GM12878 (cell line): ENCODE measurements around the gene KLHL26. TPM values are rescaled to one million over a fixed set of nuclear protein-coding genes. Genes with fewer than 3 reads are reported as not detected.

Experiments
- ATAC-seq: fragments of 200-7000 bp; cut with Tn5 transposase; 3 replicates; pipeline ENCODE4 v1.9.1; 2020; ENCODE audit warnings: mild to moderate bottlenecking, moderate library complexity
- BruUV-seq: library from RNA; stranded (reverse); fragments of 400-500 nt; replicated peaks from 2 replicates; lab custom pipeline; 2021; lab: Mats Ljungman, UMichigan
- CTCF ChIA-PET: fragments of 300-600 bp; sonication (Branson Sonifier 250); formaldehyde crosslinking; extraction: SDS; loops from one replicate; lab custom pipeline; 2021; ENCODE audit warnings: inconsistent platforms; lab: Yijun Ruan, JAX
- POLR2A ChIA-PET: fragments of 350-600 bp; formaldehyde crosslinking; extraction: SDS; loops from one replicate; lab custom pipeline; 2021; ENCODE audit warnings: inconsistent platforms; lab: Charles Lee
- RAD21 ChIA-PET: fragments of 300-600 bp; sonication (Branson Sonifier 250); formaldehyde crosslinking; loops from one replicate; lab custom pipeline; 2023; ENCODE audit warnings: antibody characterized with exemption; ENCODE audit not compliant: unreplicated experiment; lab: Charles Lee
- SMC1A ChIA-PET: fragments of 300-600 bp; sonication (Branson Sonifier 250); formaldehyde crosslinking; loops from one replicate; lab custom pipeline; 2023; ENCODE audit not compliant: unreplicated experiment, uncharacterized antibody; lab: Charles Lee
- DNase-seq: peaks from one replicate; pipeline ENCODE4 v3.0.0-alpha.2; 2011; ENCODE audit warnings: low read depth, low spot score
- FAIRE-seq: peaks from 3 replicates; lab custom pipeline; 2011; peaks lifted over from hg19 to GRCh38; lab: Jason Lieb, UNC
- H2AFZ ChIP-seq: 2 replicates; pipeline ENCODE4 v1.6.0; 2011; ENCODE audit warnings: low read depth, low read length, control low read depth; ENCODE audit not compliant: control insufficient read depth
- H3K27ac ChIP-seq: 2 replicates; pipeline ENCODE4 v1.5.1; 2011; ENCODE audit warnings: control low read depth; ENCODE audit not compliant: control insufficient read depth, insufficient read depth
- H3K27me3 ChIP-seq, 2 experiments: replicated peaks in 1 of 2; 2 replicates each; pipeline versions ENCODE4 v1.6.0 to v1.6.1; 2011; ENCODE audit warnings: low read length in 1 of 2; ENCODE audit not compliant: control insufficient read depth in 2 of 2, insufficient read depth in 2 of 2
- H3K36me3 ChIP-seq, 2 experiments: 2 replicates each; pipeline ENCODE4 v1.5.1; 2011; ENCODE audit warnings: low read length in 1 of 2; ENCODE audit not compliant: control insufficient read depth in 2 of 2, insufficient read depth in 2 of 2
- H3K4me1 ChIP-seq: 2 replicates; pipeline ENCODE4 v1.6.1; 2011; ENCODE audit warnings: mild to moderate bottlenecking, low read length, moderate library complexity, mixed read lengths; ENCODE audit not compliant: control insufficient read depth, insufficient read depth
- H3K4me2 ChIP-seq: 2 replicates; pipeline ENCODE4 v1.6.0; 2011; ENCODE audit warnings: control low read depth; ENCODE audit not compliant: control insufficient read depth, insufficient read depth
- H3K4me3 ChIP-seq: fragments of 200-600 bp; sonication (generic); 2 replicates; pipeline ENCODE4 v1.5.1; 2016
- H3K79me2 ChIP-seq: 2 replicates; pipeline ENCODE4 v1.6.0; 2011; ENCODE audit warnings: low read length; ENCODE audit not compliant: control insufficient read depth, insufficient read depth
- H3K9ac ChIP-seq: 2 replicates; pipeline ENCODE4 v1.8.0; 2011; ENCODE audit warnings: low read length, control low read depth, mixed read lengths; ENCODE audit not compliant: control insufficient read depth, insufficient read depth
- H3K9me3 ChIP-seq: replicated peaks from 3 replicates; pipeline ENCODE4 v1.5.1; 2011; ENCODE audit warnings: mild to moderate bottlenecking, low read length; ENCODE audit not compliant: control insufficient read depth, insufficient read depth
- H4K20me1 ChIP-seq: 2 replicates; pipeline ENCODE4 v1.6.0; 2011; ENCODE audit not compliant: control insufficient read depth, insufficient read depth
- EED ChIP-seq: sonication (generic); IDR thresholded peaks from 2 replicates; pipeline ENCODE4 v1.6.1; 2016; ENCODE audit warnings: antibody characterized with exemption, low read depth
- GATAD2B ChIP-seq: fragments of 450-650 bp; conservative IDR thresholded peaks from 2 replicates; pipeline ENCODE4 v1.6.1; 2017; ENCODE audit warnings: low read depth, mild to moderate bottlenecking, moderate library complexity
- KDM1A ChIP-seq: fragments of 200-600 bp; sonication (generic); IDR thresholded peaks from 2 replicates; pipeline ENCODE4 v1.6.1; 2016; ENCODE audit warnings: borderline replicate concordance
- MTA2 ChIP-seq: fragments of 450-650 bp; IDR thresholded peaks from 2 replicates; pipeline ENCODE4 v1.6.1; 2016; ENCODE audit warnings: low read depth, mild to moderate bottlenecking, moderate library complexity
- NR2F1 ChIP-seq: fragments of 450-650 bp; conservative IDR thresholded peaks from 2 replicates; pipeline ENCODE4 v1.6.1; 2017; ENCODE audit warnings: mild to moderate bottlenecking
- SMARCA5 ChIP-seq: fragments of 450-650 bp; IDR thresholded peaks from 2 replicates; pipeline ENCODE4 v1.6.1; 2017; ENCODE audit warnings: mild to moderate bottlenecking
- SREBF1 ChIP-seq: IDR thresholded peaks from 2 replicates; pipeline ENCODE4 v1.6.1; 2012; ENCODE audit warnings: mild to moderate bottlenecking, low read length
- STAT3 ChIP-seq: IDR thresholded peaks from 2 replicates; pipeline ENCODE4 v1.6.1; 2011; ENCODE audit warnings: low read depth, low read length, improper control_type of control experiment
- SUZ12 ChIP-seq: fragments of 200-600 bp; sonication (generic); IDR thresholded peaks from one replicate; pipeline ENCODE4 v1.6.1; 2018; ENCODE audit warnings: antibody characterized with exemption, mild to moderate bottlenecking; ENCODE audit not compliant: unreplicated experiment
- ZNF274 ChIP-seq: IDR thresholded peaks from one replicate; pipeline ENCODE4 v1.8.0; 2011; ENCODE audit not compliant: insufficient read length, insufficient read depth
- WGBS: methylation state at CpG from one replicate; pipeline ENCODE4 v1.1.6; 2016; ENCODE audit warnings: low lambda C conversion rate; ENCODE audit not compliant: insufficient replicate concordance, insufficient coverage; ENCODE audit errors: missing lambda C conversion rate; 5-methylcytosine and 5-hydroxymethylcytosine counted together
- in situ Hi-C: fragments of 300-500 bp; cut with MboI; formaldehyde crosslinking; loops from 9 replicates; pipeline ENCODE4 v1.14.3; 2018; ENCODE audit warnings: mixed read lengths
- intact Hi-C: fragments of 100-400 bp; cut with micrococcal nuclease; formaldehyde crosslinking; loops from one replicate; pipeline ENCODE4 v1.14.2; 2022; ENCODE audit not compliant: unreplicated experiment
- polyA plus RNA-seq, 11 experiments: library from polyadenylated mRNA; depleted of rRNA in 4 of 11; unstranded in 6 of 11; stranded (reverse) in 5 of 11; fragments of >200 nt; fragmentation: Nextera tagmentation in 4 of 11; fragmentation: Illumina TruSeq in 1 of 11; extraction: Ambion mirVana in 4 of 11; extraction: Trizol in 1 of 11; gene quantifications; 1 replicate in 1 of 11; 2 replicates in 10 of 11; pipeline versions ENCODE4 v1.2.1 to v1.2.3, GENCODE V29; 2011 to 2016; ENCODE audit warnings: inconsistent platforms in 2 of 11, missing spikeins in 2 of 11, low read depth in 1 of 11
- total RNA-seq, 4 experiments: library from RNA; depleted of rRNA in 3 of 4; stranded (reverse); fragments of >200 nt in 3 of 4; fragmentation: Illumina TruSeq in 1 of 4; extraction: Trizol in 1 of 4; gene quantifications; 2 replicates each; pipeline versions ENCODE4 v1.2.1 to v1.2.3, GENCODE V29; 2013 to 2021
- TF ChIP-seq, protein P1 (sequence below): fragments of 450-650 bp; formaldehyde crosslinking; IDR thresholded peaks from 2 replicates; pipeline ENCODE4 v1.4.0; 2022; ENCODE audit warnings: mild to moderate bottlenecking, moderate library complexity
- TF ChIP-seq, protein P2 (sequence below): IDR thresholded peaks from 2 replicates; pipeline ENCODE4 v1.6.1; 2011; ENCODE audit warnings: mild to moderate bottlenecking, low read depth, low read length, moderate library complexity; ENCODE audit not compliant: insufficient replicate concordance

Gene KLHL26
- total and polyA plus RNA-seq, 10 of the 15 experiments (the other 5 are each of a cell fraction or from before 2014, with no cell fraction given): 0.18 to 14.6 (median 2.9) TPM

DNA sequence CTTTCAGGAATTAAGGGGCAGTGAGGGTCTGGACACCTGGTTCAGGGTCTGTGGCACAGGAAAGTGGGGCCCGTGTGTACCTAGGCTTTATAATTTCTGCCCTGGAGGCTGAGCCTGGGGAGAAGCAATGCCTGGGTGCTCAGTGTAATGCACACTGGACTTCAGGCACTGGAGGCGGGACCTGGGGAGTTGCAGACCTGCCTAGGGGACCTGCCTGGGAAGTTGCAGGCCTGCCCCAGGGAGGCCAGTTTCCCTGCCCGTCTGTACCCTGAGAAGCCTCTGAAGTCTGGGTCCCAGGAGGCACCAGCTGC, 26.6 kb upstream of the KLHL26 start:
- no peak overlapping the region for H3K4me2 ChIP-seq
- no peak for ATAC-seq
- in situ Hi-C loops (no loop called here), intact Hi-C loops (no loop called here)
- peaks cover 1% of the 10 kb centered on the region; the same call in 1 of the 2 replicates for H4K20me1 ChIP-seq
- H2AFZ ChIP-seq: no peak overlapping the region
- peaks cover 25 to 31% of the 10 kb centered on the region in 2 experiments for H3K27me3 ChIP-seq
- H3K4me3 ChIP-seq: no peak overlapping the region
- no peak overlapping the region for H3K9ac ChIP-seq
- WGBS: 17% methylated on average over 3 of the region's 3 CpGs
- FAIRE-seq: no peak
- BruUV-seq: no TSS peak
- no peaks in the 10 kb centered on the region for H3K9me3 ChIP-seq
- TF ChIP-seq NR2F1 (no peak), EED (no peak), GATAD2B (no peak)
- no peak overlapping the region for H3K27ac ChIP-seq
- H3K4me1 ChIP-seq: no peaks in the 10 kb centered on the region
- ChIA-PET CTCF (no interaction called here), POLR2A (no interaction called here), SMC1A (no interaction called here), RAD21 (no interaction called here)
- DNase-seq: no peak
- no peaks in the 10 kb centered on the region for H3K79me2 ChIP-seq
- no peaks in the 10 kb centered on the region for H3K36me3 ChIP-seq

DNA sequence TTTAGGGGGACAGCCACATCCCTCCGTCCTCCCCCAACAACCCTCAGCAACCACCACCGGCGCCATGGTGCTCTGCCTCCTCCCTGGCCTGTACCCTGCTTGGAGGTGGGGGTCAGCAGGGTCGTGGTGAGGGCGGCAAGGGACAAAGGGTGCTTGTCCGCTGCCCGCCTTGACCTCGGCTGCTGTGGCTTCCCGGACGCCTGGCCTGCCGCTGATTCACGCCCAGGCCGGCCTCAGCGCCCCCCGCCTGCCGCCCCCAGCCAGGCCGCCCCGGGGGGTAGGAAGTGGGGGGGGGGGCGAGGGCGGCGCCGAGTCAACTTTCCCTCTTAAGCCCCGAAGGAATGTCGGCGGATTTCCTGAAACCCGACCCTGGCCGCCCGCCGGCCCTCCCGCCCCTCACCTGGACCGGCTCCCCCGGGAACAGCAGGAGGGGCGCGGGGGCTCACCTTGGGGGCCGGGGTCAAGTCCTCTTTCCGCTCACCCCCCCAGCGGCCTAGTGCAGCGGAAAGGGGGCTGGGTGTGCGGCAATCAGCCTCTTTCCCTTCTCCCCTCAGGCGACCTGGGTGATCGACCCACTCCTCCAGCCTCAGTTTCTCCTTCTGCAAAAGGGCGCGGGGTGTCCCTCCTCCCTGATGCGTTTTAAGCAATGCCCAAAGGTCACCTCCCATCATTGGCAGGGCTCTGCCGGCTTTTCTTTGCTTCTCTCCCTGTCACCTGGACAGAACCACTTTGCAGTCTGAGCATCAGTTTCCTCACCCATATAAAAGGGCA, 26.1 kb upstream of the KLHL26 start:
- ATAC-seq (no peak), DNase-seq (no peak), FAIRE-seq (no peak)
- H3K4me2 ChIP-seq: no peak overlapping the region
- peaks cover 2% of the 10 kb centered on the region; the same call in 1 of the 2 replicates for H4K20me1 ChIP-seq
- no peak overlapping the region for H2AFZ ChIP-seq
- in situ Hi-C loops: no loop called here
- no peaks in the 10 kb centered on the region for H3K36me3 ChIP-seq
- intact Hi-C loops: no loop called here
- BruUV-seq: no TSS peak
- H3K4me1 ChIP-seq: no peaks in the 10 kb centered on the region
- under 1% methylated on average over 19 of the region's 45 CpGs for WGBS
- ChIA-PET SMC1A (no interaction called here), CTCF (no interaction called here), RAD21 (no interaction called here), POLR2A (no interaction called here)
- H3K79me2 ChIP-seq: no peaks in the 10 kb centered on the region
- H3K9me3 ChIP-seq: no peaks in the 10 kb centered on the region
- H3K27me3 ChIP-seq: peaks cover 25 to 27% of the 10 kb centered on the region in 2 experiments
- no peak overlapping the region for H3K4me3 ChIP-seq
- H3K27ac ChIP-seq: no peak overlapping the region
- H3K9ac ChIP-seq: no peak overlapping the region
- TF ChIP-seq STAT3 (no peak), MTA2 (no peak), SUZ12 (peak; percentile 85), SREBF1 (no peak), KDM1A (no peak), ZNF274 (no peak), NR2F1 (no peak), SMARCA5 (no peak)
- TF ChIP-seq, protein P1, sequence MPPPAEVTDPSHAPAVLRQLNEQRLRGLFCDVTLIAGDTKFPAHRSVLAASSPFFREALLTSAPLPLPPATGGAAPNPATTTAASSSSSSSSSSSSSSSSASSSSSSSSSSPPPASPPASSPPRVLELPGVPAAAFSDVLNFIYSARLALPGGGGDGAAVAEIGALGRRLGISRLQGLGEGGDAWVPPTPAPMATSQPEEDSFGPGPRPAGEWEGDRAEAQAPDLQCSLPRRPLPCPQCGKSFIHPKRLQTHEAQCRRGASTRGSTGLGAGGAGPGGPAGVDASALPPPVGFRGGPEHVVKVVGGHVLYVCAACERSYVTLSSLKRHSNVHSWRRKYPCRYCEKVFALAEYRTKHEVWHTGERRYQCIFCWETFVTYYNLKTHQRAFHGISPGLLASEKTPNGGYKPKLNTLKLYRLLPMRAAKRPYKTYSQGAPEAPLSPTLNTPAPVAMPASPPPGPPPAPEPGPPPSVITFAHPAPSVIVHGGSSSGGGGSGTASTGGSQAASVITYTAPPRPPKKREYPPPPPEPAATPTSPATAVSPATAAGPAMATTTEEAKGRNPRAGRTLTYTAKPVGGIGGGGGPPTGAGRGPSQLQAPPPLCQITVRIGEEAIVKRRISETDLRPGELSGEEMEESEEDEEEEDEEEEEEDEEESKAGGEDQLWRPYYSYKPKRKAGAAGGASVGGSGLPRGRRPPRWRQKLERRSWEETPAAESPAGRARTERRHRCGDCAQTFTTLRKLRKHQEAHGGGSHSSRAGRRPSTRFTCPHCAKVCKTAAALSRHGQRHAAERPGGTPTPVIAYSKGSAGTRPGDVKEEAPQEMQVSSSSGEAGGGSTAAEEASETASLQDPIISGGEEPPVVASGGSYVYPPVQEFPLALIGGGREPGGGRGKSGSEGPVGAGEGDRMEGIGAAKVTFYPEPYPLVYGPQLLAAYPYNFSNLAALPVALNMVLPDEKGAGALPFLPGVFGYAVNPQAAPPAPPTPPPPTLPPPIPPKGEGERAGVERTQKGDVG (CRISPR knock-in tag): no peak
- TF ChIP-seq, protein P2, sequence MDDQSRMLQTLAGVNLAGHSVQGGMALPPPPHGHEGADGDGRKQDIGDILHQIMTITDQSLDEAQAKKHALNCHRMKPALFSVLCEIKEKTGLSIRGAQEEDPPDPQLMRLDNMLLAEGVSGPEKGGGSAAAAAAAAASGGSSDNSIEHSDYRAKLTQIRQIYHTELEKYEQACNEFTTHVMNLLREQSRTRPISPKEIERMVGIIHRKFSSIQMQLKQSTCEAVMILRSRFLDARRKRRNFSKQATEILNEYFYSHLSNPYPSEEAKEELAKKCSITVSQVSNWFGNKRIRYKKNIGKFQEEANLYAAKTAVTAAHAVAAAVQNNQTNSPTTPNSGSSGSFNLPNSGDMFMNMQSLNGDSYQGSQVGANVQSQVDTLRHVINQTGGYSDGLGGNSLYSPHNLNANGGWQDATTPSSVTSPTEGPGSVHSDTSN: no peak
